ENCODE measurements around the gene PTPRZ1.

DNA sequence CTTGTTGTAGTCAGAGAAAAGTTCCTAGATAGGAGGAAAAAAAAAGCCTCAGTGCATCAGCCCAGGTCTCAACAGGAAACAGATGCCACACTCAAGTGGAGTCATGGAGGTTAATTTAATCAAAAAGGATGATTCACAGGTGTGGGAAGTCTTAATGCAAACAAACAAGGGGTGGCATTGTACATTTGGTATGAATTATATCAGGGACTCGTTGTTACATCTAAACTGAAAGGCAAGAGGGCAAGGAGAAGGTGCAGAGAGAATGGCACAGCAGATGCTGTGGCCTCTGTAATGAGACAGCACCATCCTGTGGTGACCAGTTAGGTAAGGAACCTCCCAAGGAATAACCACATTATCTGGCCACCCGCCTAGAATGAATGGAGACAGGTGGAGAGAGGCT is 133.7 kb downstream of the PTPRZ1 start:
- TF ChIP-seq CSDC2 (CRISPR knock-in tag; IDR thresholded peaks at IDR 0.05) = no peak
- no peak for TF ChIP-seq RARB (CRISPR knock-in tag; IDR thresholded peaks at IDR 0.05)

Measured in SK-N-SH treated with all-trans-retinoic acid at 6 μM for 48 hours (cell line).